HL-60/S4 (cell line): Measurements from ENCODE around the gene WNK2.

Source experiments
- in situ Hi-C: fragments of 300-500 bp; cut with MboI; formaldehyde crosslinking; loops from 2 replicates; pipeline ENCODE4 v1.14.3; 2022; ENCODE audit warnings: low sequenced_read_pairs

Gene WNK2

GRCh38 chr9:93161786-93162562 lies 22.0 kb upstream of the WNK2 start:
- in situ Hi-C loops, result no loop called here

GRCh38 chr9:93164085-93164484 lies 19.9 kb upstream of the WNK2 start:
- in situ Hi-C loops, result no loop called here

- in situ Hi-C loops, result no loop called here
Observed at GRCh38 chr9:93166699-93167098, 17.2 kb upstream of the WNK2 start.

- in situ Hi-C loops, result no loop called here
Observed at GRCh38 chr9:93167185-93167584, 16.8 kb upstream of the WNK2 start.

- in situ Hi-C loops, result no loop called here
Observed at GRCh38 chr9:93167838-93168237, 16.1 kb upstream of the WNK2 start.

- in situ Hi-C loops, result no loop called here
Observed at GRCh38 chr9:93168581-93168980, 15.4 kb upstream of the WNK2 start.

GRCh38 chr9:93169444-93169843 lies 14.5 kb upstream of the WNK2 start:
- in situ Hi-C loops, result no loop called here

- in situ Hi-C loops, result no loop called here
Observed at GRCh38 chr9:93170571-93170970, 13.4 kb upstream of the WNK2 start.

- in situ Hi-C loops, result no loop called here
Observed at GRCh38 chr9:93171261-93171990, 12.5 kb upstream of the WNK2 start.

GRCh38 chr9:93172666-93173364 lies 11.1 kb upstream of the WNK2 start:
- in situ Hi-C loops, result no loop called here

- in situ Hi-C loops, result no loop called here
Observed at GRCh38 chr9:93173365-93174051, 10.4 kb upstream of the WNK2 start.

GRCh38 chr9:93174976-93175375 lies 9.0 kb upstream of the WNK2 start:
- in situ Hi-C loops, result no loop called here

GRCh38 chr9:93177676-93178075 lies 6.3 kb upstream of the WNK2 start:
- in situ Hi-C loops, result no loop called here

GRCh38 chr9:93178851-93179786 lies 4.8 kb upstream of the WNK2 start:
- in situ Hi-C loops, result no loop called here

- in situ Hi-C loops, result no loop called here
Observed at GRCh38 chr9:93180938-93181337, 3.0 kb upstream of the WNK2 start.

- in situ Hi-C loops, result no loop called here
Observed at GRCh38 chr9:93181672-93182435, 2.1 kb upstream of the WNK2 start.

GRCh38 chr9:93182572-93182971 lies 1.4 kb upstream of the WNK2 start:
- in situ Hi-C loops, result no loop called here

- in situ Hi-C loops, result no loop called here
Observed at GRCh38 chr9:93183131-93183662, 742 bp upstream of the WNK2 start.
